HEK293T (cell line): ENCODE results near the gene TRIM29.

Source experiments
- ELF4 ChIP-seq: fragments of 450-650 bp; IDR thresholded peaks from 2 replicates; pipeline ENCODE4 v1.6.1; 2017; ENCODE audit warnings: antibody characterized with exemption
- FOXA1 ChIP-seq: fragments of 450-650 bp; IDR thresholded peaks from 2 replicates; pipeline ENCODE4 v1.6.1; 2016; ENCODE audit warnings: mild to moderate bottlenecking
- FOXK2 ChIP-seq: fragments of 450-650 bp; IDR thresholded peaks from 2 replicates; pipeline ENCODE4 v1.6.1; 2016; ENCODE audit warnings: mild to moderate bottlenecking
- HDGF ChIP-seq: fragments of 450-650 bp; IDR thresholded peaks from 2 replicates; pipeline ENCODE4 v1.6.1; 2017; ENCODE audit warnings: antibody characterized with exemption, borderline replicate concordance
- NFRKB ChIP-seq: fragments of 450-650 bp; IDR thresholded peaks from 2 replicates; pipeline ENCODE4 v1.6.1; 2016; ENCODE audit warnings: mild to moderate bottlenecking, moderate library complexity
- TARDBP ChIP-seq: fragments of 450-650 bp; IDR thresholded peaks from 2 replicates; pipeline ENCODE4 v1.6.1; 2016
- ZNF384 ChIP-seq: fragments of 450-650 bp; IDR thresholded peaks from 2 replicates; pipeline ENCODE4 v1.6.1; 2016

GRCh38 chr11:120065176-120065575, 72.7 kb downstream of the TRIM29 start:
- TF ChIP-seq ZNF384 (no peak), NFRKB (no peak), FOXA1 (no peak), ELF4 (no peak), TARDBP (no peak), FOXK2 (no peak), HDGF (no peak)
